Breast epithelium (tissue), 4 donors: ENCODE data around the gene C1QTNF2. TPM values are rescaled to one million over a fixed set of nuclear protein-coding genes. Genes with fewer than 3 reads are reported as not detected.
"Not testable (repeated sequence)": the region's sequence is repeated elsewhere in the genome, so short reads cannot be mapped to it uniquely, and the experiment has no call there.

Experiments used
- DNase-seq, 2 donors: peaks; one replicate each; pipeline ENCODE4 v3.0.0-alpha.2; 2019; ENCODE audit warnings: low spot score in 2 of 2
- H3K27ac ChIP-seq, 2 donors: fragments of 200-600 bp; sonication (generic) in 1 of 2; one replicate each; pipeline ENCODE4 v1.5.1; 2016 to 2019; ENCODE audit warnings: mild to moderate bottlenecking in 1 of 2
- H3K27me3 ChIP-seq, 2 donors: fragments of 200-600 bp; sonication (generic) in 1 of 2; one replicate each; pipeline versions ENCODE4 v1.5.1 to v1.6.0; 2017 to 2019; ENCODE audit warnings: control low read depth in 1 of 2, mild to moderate bottlenecking in 1 of 2
- H3K36me3 ChIP-seq: fragments of 200-600 bp; one replicate; pipeline ENCODE4 v1.5.1; 2019
- H3K4me1 ChIP-seq, 2 donors: fragments of 200-600 bp; sonication (generic); one replicate each; pipeline ENCODE4 v1.5.1; 2016 to 2019; ENCODE audit warnings: control low read depth in 1 of 2
- H3K4me3 ChIP-seq, 3 donors: fragments of 200-600 bp; sonication (generic); 1 replicate in 2 of 3; 2 replicates in 1 of 3; pipeline ENCODE4 v1.5.1; 2016 to 2019; ENCODE audit warnings: mild to moderate bottlenecking in 3 of 3, moderate library complexity in 2 of 3
- H3K9me3 ChIP-seq, 2 donors: fragments of 200-600 bp; sonication (generic) in 1 of 2; one replicate each; pipeline ENCODE4 v1.5.1; 2016 to 2019; ENCODE audit warnings: control low read depth in 1 of 2
- CTCF ChIP-seq, 3 donors: fragments of 450-650 bp; IDR thresholded peaks; one replicate each; pipeline ENCODE4 v1.5.1; 2016 to 2017; ENCODE audit warnings: antibody characterized with exemption in 3 of 3, mild to moderate bottlenecking in 3 of 3, moderate library complexity in 3 of 3
- POLR2A ChIP-seq: fragments of 450-650 bp; IDR thresholded peaks from one replicate; pipeline ENCODE4 v1.6.1; 2016; ENCODE audit warnings: antibody characterized with exemption, mild to moderate bottlenecking, moderate library complexity
- POLR2AphosphoS5 ChIP-seq, 3 donors: sonication (generic); formaldehyde crosslinking; IDR thresholded peaks; one replicate each; pipeline ENCODE4 v1.6.1; 2017; ENCODE audit warnings: antibody characterized with exemption in 3 of 3
- intact Hi-C: fragments of 100-400 bp; cut with DNase I; formaldehyde crosslinking; loops from one replicate; pipeline ENCODE4 v1.15.1; 2023; ENCODE audit warnings: low total_unique reads
- total RNA-seq, 3 donors: library from RNA; depleted of rRNA; stranded (reverse); fragments of >200 nt; gene quantifications; one replicate each; pipeline ENCODE4 v1.1.0, GENCODE V29; 2016

The C1QTNF2 gene
- total RNA-seq, 3 donors from 2014 or later = under 0.01 to 0.48 (median 0.44) TPM

- Histone ChIP-seq H3K4me3 (no peak overlapping the region), H3K9me3 (no peaks in the 10 kb centered on the region), H3K36me3 (no peaks in the 10 kb centered on the region), H3K4me1 (no peaks in the 10 kb centered on the region), H3K27me3 (no peaks in the 10 kb centered on the region), H3K27ac (no peak overlapping the region)
- intact Hi-C loops = loop anchor here (10.0 kb wide), 1 partner anchor 315 kb away; no protein-coding TSS in a partner anchor
- no peak for DNase-seq
- TF ChIP-seq CTCF (IDR thresholded peaks at IDR 0.05) (no peak), POLR2A (no peak), POLR2AphosphoS5 (IDR thresholded peaks at IDR 0.05) (no peak)
These were observed 30.9 kb downstream of the C1QTNF2 start for GRCh38 chr5:160339406-160340130.

GRCh38 chr5:160334716-160335115 is 35.7 kb downstream of the C1QTNF2 start:
- H3K27me3 ChIP-seq, H3K4me1 ChIP-seq, H3K27ac ChIP-seq, H3K9me3 ChIP-seq, H3K36me3 ChIP-seq, DNase-seq, H3K4me3 ChIP-seq: not testable (repeated sequence)
- intact Hi-C loops = loop anchor here (5.0 kb wide), 1 partner anchor 653 kb away; no protein-coding TSS in a partner anchor

GRCh38 chr5:160333721-160334120 is 36.7 kb downstream of the C1QTNF2 start:
- Histone ChIP-seq H3K27me3 (no peaks in the 10 kb centered on the region), H3K9me3 (no peaks in the 10 kb centered on the region), H3K4me1 (no peaks in the 10 kb centered on the region), H3K4me3 (no peak overlapping the region), H3K36me3 (no peaks in the 10 kb centered on the region), H3K27ac (no peak overlapping the region)
- no peak for DNase-seq
- intact Hi-C loops = loop anchor here (1.0 to 5.0 kb wide), 2 partner anchors 10 to 654 kb away; no protein-coding TSS in a partner anchor
- TF ChIP-seq POLR2AphosphoS5 (IDR thresholded peaks at IDR 0.05) = no peak
- TF ChIP-seq CTCF (IDR thresholded peaks at IDR 0.05) = no peak
- no peak for TF ChIP-seq POLR2A

GRCh38 chr5:160330212-160330611 is 40.2 kb downstream of the C1QTNF2 start:
- no peaks in the 10 kb centered on the region for H3K36me3 ChIP-seq
- H3K4me1 ChIP-seq = no peaks in the 10 kb centered on the region
- H3K27ac ChIP-seq = no peak overlapping the region
- H3K27me3 ChIP-seq = no peaks in the 10 kb centered on the region
- intact Hi-C loops = loop anchor here (5.0 kb wide), 1 partner anchor 657 kb away; no protein-coding TSS in a partner anchor
- no peaks in the 10 kb centered on the region for H3K9me3 ChIP-seq
- TF ChIP-seq POLR2A (no peak), POLR2AphosphoS5 (IDR thresholded peaks at IDR 0.05) (no peak), CTCF (IDR thresholded peaks at IDR 0.05) (no peak)
- no peak for DNase-seq
- H3K4me3 ChIP-seq = no peak overlapping the region

GRCh38 chr5:160327818-160328217 is 42.6 kb downstream of the C1QTNF2 start:
- no peak for DNase-seq
- H3K36me3 ChIP-seq = no peaks in the 10 kb centered on the region
- no peaks in the 10 kb centered on the region for H3K4me1 ChIP-seq
- H3K27ac ChIP-seq = no peak overlapping the region
- no peaks in the 10 kb centered on the region for H3K9me3 ChIP-seq
- no peak overlapping the region for H3K4me3 ChIP-seq
- no peak for TF ChIP-seq POLR2AphosphoS5 (IDR thresholded peaks at IDR 0.05)
- H3K27me3 ChIP-seq = no peaks in the 10 kb centered on the region
- intact Hi-C loops = no loop called here

GRCh38 chr5:160326981-160327380 is 43.4 kb downstream of the C1QTNF2 start:
- intact Hi-C loops = no loop called here
- Histone ChIP-seq H3K36me3 (no peaks in the 10 kb centered on the region), H3K27me3 (no peaks in the 10 kb centered on the region), H3K4me1 (no peaks in the 10 kb centered on the region), H3K27ac (no peak overlapping the region), H3K9me3 (no peaks in the 10 kb centered on the region), H3K4me3 (no peak overlapping the region)
- TF ChIP-seq POLR2A (no peak), CTCF (IDR thresholded peaks at IDR 0.05) (no peak)
- DNase-seq = no peak
